DOHH2 (cell line): Measurements from ENCODE around the gene KRTAP5-8.

ENCODE experiments used
- H3F3A ChIP-seq: fragments of 200-600 bp; sonication (generic), shearing (Covaris generic); 2 replicates; pipeline ENCODE4 v1.6.0; 2016; ENCODE audit warnings: antibody characterized with exemption, mild to moderate bottlenecking; ENCODE audit not compliant: control insufficient read depth, insufficient read depth
- H3K27ac ChIP-seq: fragments of 200-600 bp; sonication (generic); 2 replicates; pipeline ENCODE4 v1.5.1; 2014; ENCODE audit warnings: low read depth, mild to moderate bottlenecking, low read length, moderate library complexity
- H3K27me3 ChIP-seq: fragments of 200-600 bp; sonication (generic); 2 replicates; pipeline ENCODE4 v1.6.1; 2014; ENCODE audit warnings: mild to moderate bottlenecking, low read length, mixed read lengths; ENCODE audit not compliant: control insufficient read depth
- H3K36me3 ChIP-seq: fragments of 200-600 bp; sonication (generic); 2 replicates; pipeline ENCODE4 v1.6.1; 2014; ENCODE audit warnings: mild to moderate bottlenecking, low read length, moderate library complexity, mixed read lengths; ENCODE audit not compliant: control insufficient read depth
- H3K4me1 ChIP-seq: fragments of 200-600 bp; sonication (generic); 2 replicates; pipeline ENCODE4 v1.6.1; 2014; ENCODE audit warnings: mild to moderate bottlenecking, low read length, mixed read lengths; ENCODE audit not compliant: control insufficient read depth
- H3K4me2 ChIP-seq: fragments of 200-600 bp; sonication (generic); 2 replicates; pipeline ENCODE4 v1.6.0; 2014; ENCODE audit warnings: mild to moderate bottlenecking, low read length, moderate library complexity
- H3K4me3 ChIP-seq: fragments of 200-600 bp; sonication (generic); 2 replicates; pipeline ENCODE4 v1.5.1; 2014; ENCODE audit warnings: mild to moderate bottlenecking, low read length, mixed read lengths
- H3K79me2 ChIP-seq: fragments of 200-600 bp; sonication (generic); 2 replicates; pipeline ENCODE4 v1.6.1; 2014; ENCODE audit warnings: mild to moderate bottlenecking, low read length, mixed read lengths; ENCODE audit not compliant: control insufficient read depth
- H3K9me2 ChIP-seq: fragments of 200-600 bp; sonication (generic); replicated peaks from 2 replicates; pipeline ENCODE4 v1.6.1; 2014; ENCODE audit warnings: mild to moderate bottlenecking, low read length, mixed read lengths; ENCODE audit not compliant: control insufficient read depth
- H3K9me3 ChIP-seq: fragments of 200-600 bp; sonication (generic); 2 replicates; pipeline ENCODE4 v1.6.1; 2014; ENCODE audit warnings: antibody characterized with exemption, low read length, mixed read lengths; ENCODE audit not compliant: control insufficient read depth, insufficient read depth
- H4K20me1 ChIP-seq: fragments of 200-600 bp; sonication (generic); 2 replicates; pipeline ENCODE4 v1.6.0; 2014; ENCODE audit warnings: low read depth, mild to moderate bottlenecking, antibody characterized with exemption, low read length, moderate library complexity; ENCODE audit not compliant: control insufficient read depth, insufficient read depth
- CTCF ChIP-seq: fragments of 200-600 bp; sonication (generic); IDR thresholded peaks from one replicate; pipeline ENCODE4 v1.5.1; 2014; ENCODE audit warnings: antibody characterized with exemption, mild to moderate bottlenecking, low read depth, low read length; ENCODE audit not compliant: poor library complexity, severe bottlenecking
- EZH2phosphoT487 ChIP-seq: fragments of 200-600 bp; sonication (generic); IDR thresholded peaks from 2 replicates; pipeline ENCODE4 v1.6.1; 2017; ENCODE audit warnings: borderline replicate concordance, mild to moderate bottlenecking, antibody characterized with exemption, low read length, moderate library complexity, mixed read lengths

The KRTAP5-8 gene

GRCh38 chr11:71499125-71499524, 38.7 kb upstream of the KRTAP5-8 start:
- Histone ChIP-seq H3F3A (no peaks in the 10 kb centered on the region), H3K27me3 (no peaks in the 10 kb centered on the region), H3K79me2 (no peaks in the 10 kb centered on the region), H3K27ac (no peak overlapping the region), H3K9me2 (no peaks in the 10 kb centered on the region), H3K9me3 (no peaks in the 10 kb centered on the region), H3K4me2 (no peak overlapping the region), H3K36me3 (peaks cover 46% of the 10 kb centered on the region), H3K4me1 (no peaks in the 10 kb centered on the region), H4K20me1 (no peaks in the 10 kb centered on the region), H3K4me3 (no peak overlapping the region)
- TF ChIP-seq CTCF (no peak), EZH2phosphoT487 (no peak)

GRCh38 chr11:71499546-71499945, 38.3 kb upstream of the KRTAP5-8 start:
- Histone ChIP-seq H3K4me3 (no peak overlapping the region), H3K9me2 (no peaks in the 10 kb centered on the region), H3K27me3 (no peaks in the 10 kb centered on the region), H3K4me2 (no peak overlapping the region), H3K4me1 (no peaks in the 10 kb centered on the region), H3F3A (no peaks in the 10 kb centered on the region), H3K36me3 (peaks cover 43% of the 10 kb centered on the region), H3K9me3 (no peaks in the 10 kb centered on the region), H4K20me1 (no peaks in the 10 kb centered on the region), H3K27ac (no peak overlapping the region), H3K79me2 (no peaks in the 10 kb centered on the region)
- TF ChIP-seq CTCF, result no peak
- no peak for TF ChIP-seq EZH2phosphoT487

- H3K36me3 ChIP-seq, result peaks cover 38% of the 10 kb centered on the region
- TF ChIP-seq EZH2phosphoT487, result no peak
- no peak for TF ChIP-seq CTCF
Measured at GRCh38 chr11:71500601-71501021, 37.2 kb upstream of the KRTAP5-8 start.

More at GRCh38 chr11:71500601-71501021, 37.2 kb upstream of the KRTAP5-8 start:
- no peaks in the 10 kb centered on the region for H3K9me3 ChIP-seq
- H3F3A ChIP-seq, result no peaks in the 10 kb centered on the region
- H3K27me3 ChIP-seq, result no peaks in the 10 kb centered on the region
- H3K4me3 ChIP-seq, result no peak overlapping the region
- H3K4me1 ChIP-seq, result no peaks in the 10 kb centered on the region
- no peaks in the 10 kb centered on the region for H3K79me2 ChIP-seq
- no peaks in the 10 kb centered on the region for H3K9me2 ChIP-seq
- no peak overlapping the region for H3K4me2 ChIP-seq
- no peaks in the 10 kb centered on the region for H4K20me1 ChIP-seq
- H3K27ac ChIP-seq, result no peak overlapping the region
